ENCODE results near the gene PLD6. TPM values are rescaled to one million over a fixed set of nuclear protein-coding genes. Genes with fewer than 3 reads are reported as not detected.
A peak's percentile ranks its signal among the peaks of the same experiment; 100 is the strongest.

The PLD6 gene
- total RNA-seq, 1 experiment from 2014 or later, result 15.5 TPM

DNA sequence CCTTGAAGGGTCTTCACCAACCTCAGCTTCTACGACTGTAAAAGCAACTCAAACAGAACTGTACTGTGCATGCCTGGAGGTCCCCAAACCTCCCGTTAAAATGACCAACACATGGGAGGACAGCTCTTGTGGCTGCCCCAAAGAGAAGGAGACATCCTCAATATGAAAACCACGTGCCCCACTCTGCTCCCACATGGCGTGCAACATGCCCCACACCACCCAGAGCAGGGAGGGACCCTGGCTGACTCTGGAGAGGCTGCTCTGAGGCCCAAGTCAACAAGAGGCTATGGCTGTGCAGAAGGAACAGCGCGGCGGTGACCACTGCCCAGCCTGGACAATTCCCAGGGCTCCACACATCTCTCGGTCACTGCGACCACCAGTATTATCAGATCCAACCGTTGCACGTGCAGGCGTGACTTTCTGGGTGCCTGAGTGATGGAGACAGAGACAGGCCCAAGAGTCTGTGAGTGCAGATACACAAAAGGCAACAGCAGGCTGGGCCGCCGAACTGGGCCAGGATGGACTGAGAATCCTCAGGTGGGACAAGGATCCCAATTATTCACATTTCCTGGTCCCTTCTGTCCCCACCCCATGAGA lies 1.4 kb downstream of the PLD6 start:
- H3K9me3 ChIP-seq (ENCODE audit: low read depth, low read length, poor library complexity, severe bottlenecking), result no peaks in the 10 kb centered on the region
- CTCF ChIA-PET, result no interaction called here
- DNase-seq (ENCODE audit: low spot score), result no peak
- peak overlapping the region; percentile 72 for H3K4me3 ChIP-seq (ENCODE audit: low read depth, low read length, poor library complexity, severe bottlenecking)
- H3K27me3 ChIP-seq (replicated peaks; ENCODE audit: insufficient read depth, low read depth, low read length, poor library complexity), result no peaks in the 10 kb centered on the region
- peaks cover 18% of the 10 kb centered on the region for H3K4me1 ChIP-seq (ENCODE audit: insufficient read depth, low read length, poor library complexity, severe bottlenecking)
- no TSS peak for BruUV-seq (replicated peaks)
- H3K27ac ChIP-seq (ENCODE audit: low read depth, low read length, poor library complexity, severe bottlenecking), result no peak overlapping the region
- POLR2A ChIA-PET (ENCODE audit: low non-redundant PET), result no interaction called here
- TF ChIP-seq EZH2 (IDR thresholded peaks at IDR 0.05; ENCODE audit: borderline replicate concordance, low read depth, low read length, poor library complexity, severe bottlenecking) (no peak), CTCF (conservative IDR thresholded peaks at IDR 0.05; ENCODE audit: low read depth, low read length) (no peak)
- intact Hi-C loops (cut with micrococcal nuclease; ENCODE audit: unreplicated experiment), result loop anchor here (5.0 kb wide), 1 partner anchor 202 kb away; no protein-coding TSS in a partner anchor
- peaks cover 15% of the 10 kb centered on the region for H3K36me3 ChIP-seq (ENCODE audit: insufficient read depth, low read length, poor library complexity, severe bottlenecking)

DNA sequence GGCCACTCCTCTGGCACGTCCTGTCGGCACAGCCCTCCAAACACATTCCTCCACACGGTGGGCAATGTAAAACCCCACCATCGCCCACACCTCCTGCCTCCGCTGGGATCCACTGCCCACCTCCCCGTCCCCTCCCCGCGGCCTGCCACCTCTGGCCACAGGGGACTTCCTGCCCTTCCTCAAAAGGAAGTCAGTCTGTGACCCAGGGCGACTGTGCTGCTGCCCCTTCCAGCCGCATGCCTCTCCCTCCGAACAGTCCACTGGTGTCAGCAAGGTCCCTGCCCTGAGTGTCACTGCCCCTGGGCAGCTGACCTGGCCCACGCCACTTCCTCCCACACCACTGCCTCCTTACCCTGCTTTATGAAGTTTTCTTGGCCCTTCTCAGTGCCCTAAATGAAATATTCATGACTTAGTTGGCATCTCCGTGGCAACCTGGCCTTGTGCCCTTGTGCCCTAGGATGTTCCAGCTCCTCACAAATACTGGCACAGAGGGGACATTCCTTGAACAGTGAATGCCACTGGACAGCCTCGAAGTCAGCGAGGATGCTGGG lies 2.0 kb downstream of the PLD6 start:
- no peak overlapping the region for H3K27ac ChIP-seq (ENCODE audit: low read depth, low read length, poor library complexity, severe bottlenecking)
- no peaks in the 10 kb centered on the region for H3K27me3 ChIP-seq (replicated peaks; ENCODE audit: insufficient read depth, low read depth, low read length, poor library complexity)
- POLR2A ChIA-PET (ENCODE audit: low non-redundant PET), result no interaction called here
- CTCF ChIA-PET, result no interaction called here
- H3K4me1 ChIP-seq (ENCODE audit: insufficient read depth, low read length, poor library complexity, severe bottlenecking), result peaks cover 18% of the 10 kb centered on the region
- DNase-seq (ENCODE audit: low spot score), result no peak
- intact Hi-C loops (cut with micrococcal nuclease; ENCODE audit: unreplicated experiment), result no loop called here
- peaks cover 15% of the 10 kb centered on the region for H3K36me3 ChIP-seq (ENCODE audit: insufficient read depth, low read length, poor library complexity, severe bottlenecking)
- H3K4me3 ChIP-seq (ENCODE audit: low read depth, low read length, poor library complexity, severe bottlenecking), result peak overlapping the region; percentile 72
- H3K9me3 ChIP-seq (ENCODE audit: low read depth, low read length, poor library complexity, severe bottlenecking), result no peaks in the 10 kb centered on the region
- no TSS peak for BruUV-seq (replicated peaks)
- TF ChIP-seq CTCF (conservative IDR thresholded peaks at IDR 0.05; ENCODE audit: low read depth, low read length) (no peak), EZH2 (IDR thresholded peaks at IDR 0.05; ENCODE audit: borderline replicate concordance, low read depth, low read length, poor library complexity, severe bottlenecking) (no peak)

- CTCF ChIA-PET, result no interaction called here
- POLR2A ChIA-PET (ENCODE audit: low non-redundant PET), result no interaction called here
- Histone ChIP-seq H3K4me3 (ENCODE audit: low read depth, low read length, poor library complexity, severe bottlenecking) (no peak overlapping the region), H3K27me3 (replicated peaks; ENCODE audit: insufficient read depth, low read depth, low read length, poor library complexity) (no peaks in the 10 kb centered on the region), H3K36me3 (ENCODE audit: insufficient read depth, low read length, poor library complexity, severe bottlenecking) (peaks cover 15% of the 10 kb centered on the region), H3K27ac (ENCODE audit: low read depth, low read length, poor library complexity, severe bottlenecking) (no peak overlapping the region), H3K4me1 (ENCODE audit: insufficient read depth, low read length, poor library complexity, severe bottlenecking) (peaks cover 18% of the 10 kb centered on the region), H3K9me3 (ENCODE audit: low read depth, low read length, poor library complexity, severe bottlenecking) (no peaks in the 10 kb centered on the region)
- BruUV-seq (replicated peaks), result no TSS peak
- DNase-seq (ENCODE audit: low spot score), result no peak
- intact Hi-C loops (cut with micrococcal nuclease; ENCODE audit: unreplicated experiment), result no loop called here
- TF ChIP-seq EZH2 (IDR thresholded peaks at IDR 0.05; ENCODE audit: borderline replicate concordance, low read depth, low read length, poor library complexity, severe bottlenecking), result no peak
- no peak for TF ChIP-seq CTCF (conservative IDR thresholded peaks at IDR 0.05; ENCODE audit: low read depth, low read length)
These were observed 2.9 kb downstream of the PLD6 start for GRCh38 chr17:17203173-17203730.
